Adrenal gland (tissue), 12 donors: ENCODE measurements around the gene MTOR. TPM values are rescaled to one million over a fixed set of nuclear protein-coding genes. Genes with fewer than 3 reads are reported as not detected.
A peak's percentile ranks its signal among the peaks of the same experiment; 100 is the strongest.
"Not testable (repeated sequence)": the region's sequence is repeated elsewhere in the genome, so short reads cannot be mapped to it uniquely, and the experiment has no call there.

ENCODE experiments used
- DNase-seq, 7 donors: peaks; one replicate each; pipeline ENCODE4 v3.0.0-alpha.2; 2019 to 2020
- H3K27ac ChIP-seq, 5 donors: fragments of 200-600 bp; sonication (generic) in 4 of 5; 1 replicate in 3 of 5; 2 replicates in 2 of 5; pipeline versions ENCODE4 v1.5.1 to v1.8.0; 2016 to 2020; ENCODE audit warnings: mild to moderate bottlenecking in 1 of 5
- H3K27me3 ChIP-seq: fragments of 200-600 bp; 2 replicates; pipeline ENCODE4 v1.8.0; 2021
- H3K36me3 ChIP-seq, 2 donors: fragments of 200-600 bp; replicated peaks in 1 of 2; 1 replicate in 1 of 2; 2 replicates in 1 of 2; pipeline versions ENCODE4 v1.5.1 to v1.8.0; 2018 to 2022
- H3K4me1 ChIP-seq, 2 donors: fragments of 200-600 bp; replicated peaks in 1 of 2; 1 replicate in 1 of 2; 2 replicates in 1 of 2; pipeline versions ENCODE4 v1.5.1 to v1.8.0; 2018 to 2021
- H3K4me3 ChIP-seq, 4 donors: fragments of 200-600 bp; sonication (generic) in 3 of 4; one replicate each; pipeline ENCODE4 v1.5.1; 2016 to 2018
- H3K9me3 ChIP-seq, 3 donors: fragments of 200-600 bp; sonication (generic) in 1 of 3; replicated peaks in 1 of 3; 1 replicate in 2 of 3; 2 replicates in 1 of 3; pipeline versions ENCODE4 v1.5.1 to v1.8.0; 2016 to 2021
- CTCF ChIP-seq, 6 experiments: fragments of 450-650 bp in 4 of 6; fragments of 200-600 bp in 2 of 6; sonication (generic) in 1 of 6; IDR thresholded peaks; 1 replicate in 5 of 6; 2 replicates in 1 of 6; pipeline versions ENCODE4 v1.5.1 to v1.8.0; 2016 to 2021; ENCODE audit warnings: antibody characterized with exemption in 6 of 6, mild to moderate bottlenecking in 2 of 6, moderate library complexity in 1 of 6
- POLR2A ChIP-seq, 2 donors: fragments of 450-650 bp; IDR thresholded peaks; one replicate each; pipeline ENCODE4 v1.6.1; 2017; ENCODE audit warnings: antibody characterized with exemption in 2 of 2, mild to moderate bottlenecking in 2 of 2, moderate library complexity in 1 of 2
- WGBS, 4 donors: extraction: QIAGEN DNeasy Blood & Tissue Kit in 2 of 4; methylation state at CpG; one replicate each; pipeline versions ENCODE4 v1.1.5 to v1.1.7; 2013 to 2017; 5-methylcytosine and 5-hydroxymethylcytosine counted together
- intact Hi-C, 2 donors: fragments of 100-400 bp; cut with DNase I; formaldehyde crosslinking; loops; one replicate each; pipeline versions ENCODE4 v1.14.1 to v1.15.0; 2022 to 2023
- polyA plus RNA-seq, 3 donors: library from polyadenylated mRNA; stranded (reverse); fragments of 200-250 nt in 2 of 3; fragments of 350-450 nt in 1 of 3; fragmentation: Illumina TruSeq in 1 of 3; extraction: RNeasy Lipid Tissue Mini Kit (QIAGEN cat#74804) in 1 of 3; gene quantifications; one replicate each; pipeline ENCODE4 v1.2.3, GENCODE V29; 2013 to 2014
- total RNA-seq, 9 donors: library from RNA; depleted of rRNA in 4 of 9; stranded (reverse); fragments of >200 nt in 4 of 9; fragments of 120-200 nt in 1 of 9; fragmentation: NEBNext Ultra II Directional in 1 of 9; extraction: Animal tissue kit (Norgen Biotek cat#: 25700) in 1 of 9; gene quantifications; one replicate each; pipeline versions ENCODE4 v1.1.0 to v1.2.4, GENCODE V29; 2013 to 2023
- donor health status: healthy with polysubstance abuse.
- donor health status: Bipolar disorder and iron deficiency.
- donor health status: DM: yes; HTN: yes; CAD: no.
- donor health status: DM: no; HTN: no; CAD: no.
- donor health status: DM: no; HTN: no; CAD: no.
- donor health status: DM: yes; HTN: yes; CAD: no.

MTOR gene
- total and polyA plus RNA-seq, 12 donors = 21.4 to 45.3 (median 33.4) TPM

GRCh38 chr1:11168731-11169130 is 93.6 kb downstream of the MTOR start:
- Histone ChIP-seq H3K36me3 (no peaks in the 10 kb centered on the region), H3K27ac (no peak overlapping the region), H3K27me3 (no peaks in the 10 kb centered on the region), H3K4me3 (no peak overlapping the region), H3K4me1 (peaks cover 0 to 5% of the 10 kb centered on the region in 2 donors), H3K9me3 (no peaks in the 10 kb centered on the region)
- intact Hi-C loops = no loop called here
- DNase-seq = no peak
- whole genome bisulfite sequencing, 4 donors = 91 to 95% (median 93%) methylated on average over 1 of the region's 1 CpG
- TF ChIP-seq POLR2A (IDR thresholded peaks at IDR 0.05) (no peak), CTCF (IDR thresholded peaks at IDR 0.05) (no peak)

- H3K9me3 ChIP-seq, H3K4me3 ChIP-seq, H3K36me3 ChIP-seq, H3K4me1 ChIP-seq, H3K27me3 ChIP-seq, DNase-seq, intact Hi-C loops, H3K27ac ChIP-seq: not testable (repeated sequence)
- WGBS, 4 donors = 96 to 99% (median 96%) methylated on average over 5 of the region's 5 CpGs
Observed at GRCh38 chr1:11166744-11167143, 95.6 kb downstream of the MTOR start.

GRCh38 chr1:11162752-11163151 is 99.6 kb downstream of the MTOR start:
- intact Hi-C loops, H3K9me3 ChIP-seq, H3K27ac ChIP-seq, H3K36me3 ChIP-seq, H3K4me3 ChIP-seq, H3K27me3 ChIP-seq, DNase-seq: not testable (repeated sequence)
- peaks cover 9 to 22% of the 10 kb centered on the region in 2 donors for H3K4me1 ChIP-seq
- 94 to 98% (median 97%) methylated on average over 4 of the region's 4 CpGs for WGBS, 4 donors

- Histone ChIP-seq H3K27ac (peak overlapping the region in 2 of 5 donors; percentile 59 to 62), H3K9me3 (no peaks in the 10 kb centered on the region), H3K4me3 (no peak overlapping the region), H3K27me3 (no peaks in the 10 kb centered on the region), H3K36me3 (peaks cover 0 to 14% of the 10 kb centered on the region in 2 donors), H3K4me1 (peaks cover 9 to 22% of the 10 kb centered on the region in 2 donors)
- intact Hi-C loops = no loop called here
- WGBS, 4 donors = 61 to 72% (median 64%) methylated on average over 3 of the region's 3 CpGs
- TF ChIP-seq CTCF (IDR thresholded peaks at IDR 0.05) = no peak
- TF ChIP-seq POLR2A (IDR thresholded peaks at IDR 0.05) = no peak
- DNase-seq = peak in 1 of 7 donors; percentile 14
Observed at GRCh38 chr1:11158720-11159321, 103.5 kb downstream of the MTOR start.

- intact Hi-C loops = no loop called here
- H3K27ac ChIP-seq = peak overlapping the region in 2 of 5 donors; percentile 59 to 69
- H3K4me1 ChIP-seq = peaks cover 9 to 22% of the 10 kb centered on the region in 2 donors
- 80 to 86% (median 82%) methylated on average over 3 of the region's 3 CpGs for WGBS, 4 donors
- no peaks in the 10 kb centered on the region for H3K9me3 ChIP-seq
- H3K4me3 ChIP-seq = no peak overlapping the region
- no peak for DNase-seq
- peaks cover 0 to 14% of the 10 kb centered on the region in 2 donors for H3K36me3 ChIP-seq
- TF ChIP-seq POLR2A (IDR thresholded peaks at IDR 0.05) = no peak
- TF ChIP-seq CTCF (IDR thresholded peaks at IDR 0.05) = no peak
- no peaks in the 10 kb centered on the region for H3K27me3 ChIP-seq
Observed at GRCh38 chr1:11158291-11158690, 104.1 kb downstream of the MTOR start.
